Measurements from ENCODE around the gene DIS3L2. TPM values are rescaled to one million over a fixed set of nuclear protein-coding genes. Genes with fewer than 3 reads are reported as not detected.

The DIS3L2 gene
- total RNA-seq, 3 donors from 2014 or later: 28.5 to 43.0 (median 42.5) TPM

DNA sequence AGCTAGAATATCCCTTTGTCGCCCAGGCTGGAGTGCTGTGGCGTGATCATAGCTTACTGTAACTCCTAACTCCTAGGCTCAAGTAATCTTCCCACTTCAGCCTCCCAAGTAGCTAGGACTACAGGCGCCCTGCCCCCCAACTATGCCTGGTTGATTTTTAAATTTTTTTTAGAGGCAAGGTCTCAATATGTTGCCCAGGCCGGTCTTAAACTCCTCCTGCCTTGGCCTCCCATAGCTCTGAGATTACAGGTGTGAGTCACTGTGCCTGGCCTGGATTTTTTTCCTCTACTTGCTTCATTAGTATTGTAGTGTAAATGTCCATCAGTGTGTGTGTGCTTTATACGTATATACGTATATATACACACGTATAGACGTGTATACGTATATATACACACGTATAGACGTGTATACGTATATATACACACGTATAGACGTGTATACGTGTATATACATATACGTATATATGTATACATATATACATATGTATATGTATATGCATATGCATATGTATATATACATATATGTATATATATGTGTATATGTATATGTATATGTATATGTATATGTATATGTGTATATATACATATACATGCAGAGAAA, 124.4 kb downstream of the DIS3L2 start:
- no peaks in the 10 kb centered on the region for H3K4me1 ChIP-seq (ENCODE audit: low read depth)
- H3K4me3 ChIP-seq: no peak overlapping the region
- no peak for ATAC-seq
- H3K36me3 ChIP-seq (ENCODE audit: low read depth): no peaks in the 10 kb centered on the region
- intact Hi-C loops (cut with DNase I, micrococcal nuclease): no loop called here
- TF ChIP-seq CTCF (IDR thresholded peaks at IDR 0.05): no peak
- no peak for DNase-seq
- H3K9me3 ChIP-seq: peaks cover 5% of the 10 kb centered on the region

- no peak for ATAC-seq
- DNase-seq: no peak
- Histone ChIP-seq H3K36me3 (ENCODE audit: low read depth) (no peaks in the 10 kb centered on the region), H3K4me1 (ENCODE audit: low read depth) (no peaks in the 10 kb centered on the region), H3K4me3 (no peak overlapping the region), H3K9me3 (no peaks in the 10 kb centered on the region)
- intact Hi-C loops (cut with DNase I, micrococcal nuclease): no loop called here
- TF ChIP-seq CTCF (IDR thresholded peaks at IDR 0.05): no peak
These were observed 127.3 kb downstream of the DIS3L2 start for GRCh38 chr2:232088771-232089170.

- Histone ChIP-seq H3K36me3 (ENCODE audit: low read depth) (no peaks in the 10 kb centered on the region), H3K4me3 (no peak overlapping the region), H3K4me1 (ENCODE audit: low read depth) (no peaks in the 10 kb centered on the region), H3K9me3 (peaks cover 20% of the 10 kb centered on the region)
- ATAC-seq (no peak), DNase-seq (no peak)
- no peak for TF ChIP-seq CTCF (IDR thresholded peaks at IDR 0.05)
- intact Hi-C loops (cut with DNase I, micrococcal nuclease): no loop called here
These were observed 132.7 kb downstream of the DIS3L2 start for GRCh38 chr2:232094201-232094600.

DNA sequence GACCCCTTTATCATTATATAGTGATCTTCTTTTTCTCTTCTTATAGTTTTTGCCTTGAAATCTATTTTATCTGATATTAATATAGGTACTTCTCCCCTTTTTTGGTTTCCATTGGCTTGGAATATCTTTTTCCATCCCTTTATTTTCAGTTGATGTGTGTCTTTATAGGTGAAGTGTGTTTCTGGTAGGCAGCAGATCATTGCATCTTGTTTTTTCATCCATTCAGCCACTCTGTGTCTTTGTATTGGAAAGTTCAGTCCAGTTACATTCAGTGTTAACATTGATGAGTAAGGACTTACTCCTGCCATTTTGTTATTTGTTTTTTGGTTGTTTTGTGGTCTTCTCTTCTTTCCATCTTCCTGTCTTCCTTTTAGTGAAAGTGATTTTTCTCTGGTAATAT, 133.4 kb downstream of the DIS3L2 start:
- Histone ChIP-seq H3K9me3 (peaks cover 20% of the 10 kb centered on the region), H3K36me3 (ENCODE audit: low read depth) (no peaks in the 10 kb centered on the region), H3K4me3 (no peak overlapping the region), H3K4me1 (ENCODE audit: low read depth) (no peaks in the 10 kb centered on the region)
- DNase-seq (no peak), ATAC-seq (no peak)
- intact Hi-C loops (cut with DNase I, micrococcal nuclease): no loop called here
- no peak for TF ChIP-seq CTCF (IDR thresholded peaks at IDR 0.05)

GRCh38 chr2:232097260-232097659, 135.7 kb downstream of the DIS3L2 start:
- intact Hi-C loops (cut with DNase I, micrococcal nuclease): no loop called here
- Histone ChIP-seq H3K4me3 (no peak overlapping the region), H3K36me3 (ENCODE audit: low read depth) (no peaks in the 10 kb centered on the region), H3K4me1 (ENCODE audit: low read depth) (no peaks in the 10 kb centered on the region), H3K9me3 (peaks cover 20% of the 10 kb centered on the region)
- no peak for TF ChIP-seq CTCF (IDR thresholded peaks at IDR 0.05)
- ATAC-seq (no peak), DNase-seq (no peak)

DNA sequence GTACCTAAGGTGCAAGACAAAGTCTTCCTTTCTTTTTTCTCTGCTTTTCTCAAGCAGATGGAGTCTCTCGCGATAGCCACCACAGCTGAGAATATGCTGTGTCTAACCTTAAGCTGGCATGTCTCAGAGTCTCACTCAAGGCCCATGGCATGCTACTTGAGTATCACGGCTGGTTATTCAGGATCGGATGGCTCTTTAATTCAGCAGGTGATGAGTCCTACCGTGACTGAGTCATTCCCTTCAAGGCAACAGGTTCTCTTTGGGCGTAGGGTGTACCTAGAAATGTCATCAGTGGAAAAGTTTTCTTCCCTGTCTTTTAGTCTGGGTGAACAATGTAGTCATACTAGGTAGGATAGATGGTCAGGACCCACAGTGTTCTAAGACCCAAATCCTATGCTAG, 136.2 kb downstream of the DIS3L2 start:
- no peaks in the 10 kb centered on the region for H3K36me3 ChIP-seq (ENCODE audit: low read depth)
- intact Hi-C loops (cut with DNase I, micrococcal nuclease): no loop called here
- TF ChIP-seq CTCF (IDR thresholded peaks at IDR 0.05): no peak
- H3K4me3 ChIP-seq: no peak overlapping the region
- H3K9me3 ChIP-seq: peaks cover 20% of the 10 kb centered on the region
- DNase-seq: no peak
- H3K4me1 ChIP-seq (ENCODE audit: low read depth): no peaks in the 10 kb centered on the region
- no peak for ATAC-seq

Data from mucosa of descending colon (tissue), 3 donors.